Measurements from ENCODE around the gene EHBP1. TPM values are rescaled to one million over a fixed set of nuclear protein-coding genes. Genes with fewer than 3 reads are reported as not detected.

Gene EHBP1
- polyA plus RNA-seq, 3 donors, result 4.2 to 6.1 (median 6.0) TPM

DNA sequence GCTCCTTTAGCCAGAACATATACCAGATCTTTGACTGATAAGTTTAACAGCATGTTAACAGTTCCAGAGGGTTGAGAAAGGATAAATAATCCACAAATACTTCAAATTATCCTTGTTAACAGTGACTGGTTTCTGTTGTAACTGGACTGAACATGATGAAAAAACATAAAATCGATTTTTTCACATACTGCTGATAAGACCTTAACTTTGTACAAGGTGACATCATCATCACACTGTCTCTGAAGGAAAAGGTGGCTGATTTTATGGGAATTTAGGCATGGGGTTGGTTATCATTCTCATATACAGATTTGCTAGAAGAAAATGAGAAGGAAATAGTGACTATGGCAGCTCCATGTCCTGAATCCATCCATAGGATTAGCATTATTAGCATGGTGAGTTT, 381.2 kb downstream of the EHBP1 start:
- WGBS (ENCODE audit: insufficient coverage), result no CpG with 5 or more reads among the region's 1 CpG
- H3K9ac ChIP-seq (ENCODE audit: insufficient read depth, low read length, poor library complexity, severe bottlenecking), result no peak overlapping the region
- H3K36me3 ChIP-seq (replicated peaks in 1 of 2; ENCODE audit: control insufficient read depth in 1 of 2, insufficient read depth in 2 of 2, low read length in 2 of 2), result no peaks in the 10 kb centered on the region
- Mint-ChIP-seq H3K4me3 (no peak overlapping the region), H3K9me3 (peaks cover 0 to 9% (median 2%) of the 10 kb centered on the region in 7 donors), H3K36me3 (no peaks in the 10 kb centered on the region), H3K27me3 (ENCODE audit: low read depth in 3 of 3) (peaks cover 0 to 11% (median under 1%) of the 10 kb centered on the region in 3 donors), H3K27ac (no peak overlapping the region), H3K4me1 (no peaks in the 10 kb centered on the region)
- DNase-seq, result no peak
- no peak overlapping the region for H3K4me3 ChIP-seq (replicated peaks in 1 of 3; ENCODE audit: low read depth in 2 of 3, low read length in 3 of 3)
- peaks cover 0 to 2% of the 10 kb centered on the region in 2 donors for H3K27me3 ChIP-seq (ENCODE audit: control insufficient read depth in 2 of 2, insufficient read depth in 2 of 2, low read length in 2 of 2)
- H3K27ac ChIP-seq (ENCODE audit: low read depth in 1 of 2, low read length in 2 of 2), result no peak overlapping the region
- no peak for TF ChIP-seq CTCF (IDR thresholded peaks at IDR 0.05)
- no peaks in the 10 kb centered on the region for H3K4me1 ChIP-seq (ENCODE audit: control insufficient read depth in 1 of 2, insufficient read depth in 2 of 2, low read length in 2 of 2)
- no peak overlapping the region for H2AFZ ChIP-seq (ENCODE audit: insufficient read depth, low read depth, low read length, poor library complexity, severe bottlenecking)
- H4K20me1 ChIP-seq (ENCODE audit: insufficient read depth, low read length), result no peaks in the 10 kb centered on the region
- intact Hi-C loops (cut with micrococcal nuclease), result no loop called here
- H3K79me2 ChIP-seq (ENCODE audit: insufficient read depth, low read length), result no peaks in the 10 kb centered on the region
- no peak overlapping the region for H3K4me2 ChIP-seq (replicated peaks; ENCODE audit: extremely low read depth, low read length, poor library complexity, severe bottlenecking)
- no peaks in the 10 kb centered on the region for H3K9me3 ChIP-seq (replicated peaks in 1 of 2; ENCODE audit: control insufficient read depth in 1 of 2, insufficient read depth in 1 of 2, low read length in 2 of 2)

GRCh38 chr2:63092401-63092800, 386.9 kb downstream of the EHBP1 start:
- H3K4me1 Mint-ChIP-seq, result no peaks in the 10 kb centered on the region
- H4K20me1 ChIP-seq (ENCODE audit: insufficient read depth, low read length), result no peaks in the 10 kb centered on the region
- no peak overlapping the region for H3K27ac ChIP-seq (ENCODE audit: low read depth in 1 of 2, low read length in 2 of 2)
- no peak overlapping the region for H3K27ac Mint-ChIP-seq
- no peaks in the 10 kb centered on the region for H3K9me3 ChIP-seq (replicated peaks in 1 of 2; ENCODE audit: control insufficient read depth in 1 of 2, insufficient read depth in 1 of 2, low read length in 2 of 2)
- no peak overlapping the region for H3K4me3 ChIP-seq (replicated peaks in 1 of 3; ENCODE audit: low read depth in 2 of 3, low read length in 3 of 3)
- H2AFZ ChIP-seq (ENCODE audit: insufficient read depth, low read depth, low read length, poor library complexity, severe bottlenecking), result no peak overlapping the region
- H3K9ac ChIP-seq (ENCODE audit: insufficient read depth, low read length, poor library complexity, severe bottlenecking), result no peak overlapping the region
- H3K4me2 ChIP-seq (replicated peaks; ENCODE audit: extremely low read depth, low read length, poor library complexity, severe bottlenecking), result no peak overlapping the region
- H3K27me3 Mint-ChIP-seq (ENCODE audit: low read depth in 3 of 3), result peaks cover 1 to 3% (median 3%) of the 10 kb centered on the region in 3 donors
- no peaks in the 10 kb centered on the region for H3K36me3 ChIP-seq (replicated peaks in 1 of 2; ENCODE audit: control insufficient read depth in 1 of 2, insufficient read depth in 2 of 2, low read length in 2 of 2)
- H3K4me3 Mint-ChIP-seq, result no peak overlapping the region
- H3K79me2 ChIP-seq (ENCODE audit: insufficient read depth, low read length), result no peaks in the 10 kb centered on the region
- intact Hi-C loops (cut with micrococcal nuclease), result no loop called here
- no peaks in the 10 kb centered on the region for H3K27me3 ChIP-seq (ENCODE audit: control insufficient read depth in 2 of 2, insufficient read depth in 2 of 2, low read length in 2 of 2)
- TF ChIP-seq CTCF (IDR thresholded peaks at IDR 0.05), result no peak
- no peaks in the 10 kb centered on the region for H3K4me1 ChIP-seq (ENCODE audit: control insufficient read depth in 1 of 2, insufficient read depth in 2 of 2, low read length in 2 of 2)
- H3K9me3 Mint-ChIP-seq, result peaks cover 2 to 10% (median 5%) of the 10 kb centered on the region in 7 donors
- no peaks in the 10 kb centered on the region for H3K36me3 Mint-ChIP-seq
- DNase-seq, result no peak
- WGBS (ENCODE audit: insufficient coverage), result no CpG with 5 or more reads among the region's 1 CpG

Data from CD14-positive monocyte (primary cell).